Hypothalamus (tissue), 51 donors: Measurements from ENCODE around the gene OGFOD2.

ENCODE experiments used
- DNase-seq, 51 donors: peaks; one replicate each; lab custom pipeline; 2025; lab: John Stamatoyannopoulos, UW

Gene OGFOD2

GRCh38 chr12:122949816-122950675, 25.0 kb upstream of the OGFOD2 start:
- DNase-seq: peak in 4 of 51 donors; percentile 22 to 36 (median 28)

- peak in 2 of 51 donors; percentile 24 to 33 for DNase-seq
These were observed 23.6 kb upstream of the OGFOD2 start for GRCh38 chr12:122951406-122951805.

GRCh38 chr12:122951979-122952892, 22.8 kb upstream of the OGFOD2 start:
- DNase-seq: peak in 48 of 51 donors; percentile 10 to 85 (median 58)

GRCh38 chr12:122955156-122955555, 19.9 kb upstream of the OGFOD2 start:
- no peak for DNase-seq

GRCh38 chr12:122956035-122956434, 19.0 kb upstream of the OGFOD2 start:
- DNase-seq: no peak

GRCh38 chr12:122958198-122958888, 16.7 kb upstream of the OGFOD2 start:
- no peak for DNase-seq

- no peak for DNase-seq
These were observed 15.4 kb upstream of the OGFOD2 start for GRCh38 chr12:122959566-122960192.

- no peak for DNase-seq
These were observed 14.9 kb upstream of the OGFOD2 start for GRCh38 chr12:122960193-122960569.

GRCh38 chr12:122961531-122962329, 13.3 kb upstream of the OGFOD2 start:
- no peak for DNase-seq

GRCh38 chr12:122963941-122964265, 11.1 kb upstream of the OGFOD2 start:
- DNase-seq: peak in 24 of 51 donors; percentile 13 to 61 (median 36)

GRCh38 chr12:122964439-122965257, 10.4 kb upstream of the OGFOD2 start:
- DNase-seq: no peak

- DNase-seq: peak in 3 of 51 donors; percentile 15 to 38 (median 16)
These were observed 9.7 kb upstream of the OGFOD2 start for GRCh38 chr12:122965321-122965751.

- peak in 50 of 51 donors; percentile 31 to 97 (median 86) for DNase-seq
These were observed 8.9 kb upstream of the OGFOD2 start, which contains the start of gene ABCB9 for GRCh38 chr12:122965851-122966742. Gene ABCB9 (minus strand): TSS chr12:122966463. CDS start chr12:122960235, 6,228 bp downstream.

GRCh38 chr12:122966743-122967550, 8.1 kb upstream of the OGFOD2 start:
- DNase-seq: no peak

GRCh38 chr12:122968104-122968503, 6.9 kb upstream of the OGFOD2 start:
- no peak for DNase-seq

- peak in 7 of 51 donors; percentile 7 to 38 (median 14) for DNase-seq
These were observed 5.4 kb upstream of the OGFOD2 start for GRCh38 chr12:122969676-122970075.
